Neural progenitor cell (in vitro differentiated cells): ENCODE measurements around the gene ARHGEF5. TPM values are rescaled to one million over a fixed set of nuclear protein-coding genes. Genes with fewer than 3 reads are reported as not detected.

Experiments used
- DNase-seq: peaks from one replicate; pipeline ENCODE4 v3.0.0-alpha.2; 2016; ENCODE audit warnings: low spot score
- H2AFZ ChIP-seq: fragments of 200-600 bp; sonication (generic); replicated peaks from 2 replicates; pipeline ENCODE4 v1.6.1; 2016; ENCODE audit warnings: antibody characterized with exemption
- H3F3A ChIP-seq: fragments of 200-600 bp; sonication (generic); 2 replicates; pipeline ENCODE4 v1.6.1; 2016; ENCODE audit warnings: antibody characterized with exemption, low read depth
- H3K27ac ChIP-seq: fragments of 200-600 bp; sonication (generic); 2 replicates; pipeline ENCODE4 v1.5.1; 2016; ENCODE audit warnings: mild to moderate bottlenecking
- H3K27me3 ChIP-seq: fragments of 200-600 bp; sonication (generic); 2 replicates; pipeline ENCODE4 v1.6.1; 2016; ENCODE audit warnings: mild to moderate bottlenecking, moderate library complexity
- H3K36me3 ChIP-seq: fragments of 200-600 bp; sonication (generic); 2 replicates; pipeline ENCODE4 v1.5.1; 2016
- H3K4me1 ChIP-seq: fragments of 200-600 bp; sonication (generic); 2 replicates; pipeline ENCODE4 v1.6.1; 2016; ENCODE audit warnings: mixed run types
- H3K4me2 ChIP-seq: fragments of 200-600 bp; sonication (generic); 2 replicates; pipeline ENCODE4 v1.6.1; 2016
- H3K4me3 ChIP-seq: fragments of 200-600 bp; sonication (generic); 2 replicates; pipeline ENCODE4 v1.5.1; 2016
- H3K79me2 ChIP-seq: fragments of 200-600 bp; sonication (generic); 2 replicates; pipeline ENCODE4 v1.6.1; 2016; ENCODE audit warnings: low read depth
- H3K9ac ChIP-seq: fragments of 200-600 bp; sonication (generic); 2 replicates; pipeline ENCODE4 v1.6.1; 2016
- H3K9me3 ChIP-seq: fragments of 200-600 bp; sonication (generic); 2 replicates; pipeline ENCODE4 v1.5.1; 2016; ENCODE audit warnings: low read depth
- H4K20me1 ChIP-seq: fragments of 200-600 bp; sonication (generic); 2 replicates; pipeline ENCODE4 v1.6.1; 2016; ENCODE audit warnings: low read depth
- H3K27ac Mint-ChIP-seq: 3 replicates; pipeline ENCODE4 v1.8.0; 2021; ENCODE audit warnings: mixed read lengths
- H3K27me3 Mint-ChIP-seq: 2 replicates; pipeline ENCODE4 v1.8.0; 2022; ENCODE audit warnings: low read depth, mild to moderate bottlenecking, inconsistent platforms, moderate library complexity, mixed read lengths; ENCODE audit not compliant: insufficient read depth
- H3K36me3 Mint-ChIP-seq: 3 replicates; pipeline ENCODE4 v1.8.0; 2021; ENCODE audit warnings: mixed read lengths
- H3K4me1 Mint-ChIP-seq: 3 replicates; pipeline ENCODE4 v1.8.0; 2021; ENCODE audit warnings: mixed read lengths
- H3K4me3 Mint-ChIP-seq: 3 replicates; pipeline ENCODE4 v1.8.0; 2021; ENCODE audit warnings: mild to moderate bottlenecking, moderate library complexity, mixed read lengths
- H3K9me3 Mint-ChIP-seq: 3 replicates; pipeline ENCODE4 v1.8.0; 2020; ENCODE audit warnings: mixed read lengths
- CTCF ChIP-seq: fragments of 200-600 bp; sonication (generic); IDR thresholded peaks from 2 replicates; pipeline ENCODE4 v1.5.1; 2017; ENCODE audit warnings: antibody characterized with exemption, mild to moderate bottlenecking
- EZH2 ChIP-seq: fragments of 200-600 bp; sonication (generic); IDR thresholded peaks from 2 replicates; pipeline ENCODE4 v1.6.1; 2017; ENCODE audit warnings: antibody characterized with exemption, mild to moderate bottlenecking, moderate library complexity
- EZH2phosphoT487 ChIP-seq: fragments of 200-600 bp; sonication (generic); IDR thresholded peaks from 2 replicates; pipeline ENCODE4 v1.6.1; 2017; ENCODE audit warnings: antibody characterized with exemption
- total RNA-seq: library from RNA; depleted of rRNA; stranded (reverse); fragments of >200 nt; gene quantifications from 2 replicates; pipeline ENCODE4 v1.2.3, GENCODE V29; 2015; ENCODE audit warnings: low replicate concordance

Gene ARHGEF5
- total RNA-seq, 1 donor from 2014 or later, result 3.7 TPM

- H3K4me2 ChIP-seq, result no peak overlapping the region
- no peaks in the 10 kb centered on the region for H3K4me1 ChIP-seq
- H3K36me3 ChIP-seq, result no peaks in the 10 kb centered on the region
- H3K36me3 Mint-ChIP-seq, result no peaks in the 10 kb centered on the region
- H3K4me3 ChIP-seq, result no peak overlapping the region
- H3K79me2 ChIP-seq, result no peaks in the 10 kb centered on the region
- no peaks in the 10 kb centered on the region for H3K9me3 ChIP-seq
- H3K4me3 Mint-ChIP-seq, result no peak overlapping the region
- DNase-seq, result no peak
- H3K4me1 Mint-ChIP-seq, result peaks cover 2% of the 10 kb centered on the region
- no peak overlapping the region for H3K9ac ChIP-seq
- no peaks in the 10 kb centered on the region for H3K27me3 Mint-ChIP-seq
- H4K20me1 ChIP-seq, result no peaks in the 10 kb centered on the region
- TF ChIP-seq CTCF (no peak), EZH2 (no peak), EZH2phosphoT487 (no peak)
- H2AFZ ChIP-seq, result no peak overlapping the region
- no peak overlapping the region for H3K27ac Mint-ChIP-seq
- H3K27ac ChIP-seq, result no peak overlapping the region
- no peaks in the 10 kb centered on the region for H3K27me3 ChIP-seq
- no peaks in the 10 kb centered on the region for H3F3A ChIP-seq
- H3K9me3 Mint-ChIP-seq, result no peaks in the 10 kb centered on the region
These were observed 24.7 kb downstream of the ARHGEF5 start for GRCh38 chr7:144379776-144380384.

- Histone ChIP-seq H3K4me3 (no peak overlapping the region), H3K79me2 (no peaks in the 10 kb centered on the region), H3K9me3 (no peaks in the 10 kb centered on the region), H3K27me3 (no peaks in the 10 kb centered on the region), H3F3A (no peaks in the 10 kb centered on the region), H3K27ac (no peak overlapping the region), H2AFZ (no peak overlapping the region), H3K36me3 (no peaks in the 10 kb centered on the region), H3K9ac (no peak overlapping the region), H3K4me1 (no peaks in the 10 kb centered on the region), H3K4me2 (no peak overlapping the region), H4K20me1 (no peaks in the 10 kb centered on the region)
- no peaks in the 10 kb centered on the region for H3K36me3 Mint-ChIP-seq
- no peaks in the 10 kb centered on the region for H3K9me3 Mint-ChIP-seq
- H3K27me3 Mint-ChIP-seq, result peaks cover 2% of the 10 kb centered on the region
- no peak overlapping the region for H3K4me3 Mint-ChIP-seq
- TF ChIP-seq EZH2phosphoT487 (no peak), EZH2 (no peak), CTCF (no peak)
- H3K4me1 Mint-ChIP-seq, result peaks cover 2% of the 10 kb centered on the region
- DNase-seq, result no peak
- no peak overlapping the region for H3K27ac Mint-ChIP-seq
These were observed 28.9 kb downstream of the ARHGEF5 start for GRCh38 chr7:144384071-144384470.

GRCh38 chr7:144384555-144385245 lies 29.5 kb downstream of the ARHGEF5 start:
- no peak overlapping the region for H3K4me2 ChIP-seq
- H3F3A ChIP-seq, result no peaks in the 10 kb centered on the region
- no peaks in the 10 kb centered on the region for H3K27me3 ChIP-seq
- no peaks in the 10 kb centered on the region for H3K79me2 ChIP-seq
- no peak overlapping the region for H3K27ac ChIP-seq
- no peak overlapping the region for H3K9ac ChIP-seq
- H3K9me3 ChIP-seq, result no peaks in the 10 kb centered on the region
- no peaks in the 10 kb centered on the region for H3K4me1 ChIP-seq
- no peak overlapping the region for H2AFZ ChIP-seq
- Mint-ChIP-seq H3K4me3 (no peak overlapping the region), H3K36me3 (no peaks in the 10 kb centered on the region), H3K4me1 (peaks cover 2% of the 10 kb centered on the region), H3K27ac (peak overlapping the region; percentile 16), H3K9me3 (no peaks in the 10 kb centered on the region), H3K27me3 (peaks cover 2% of the 10 kb centered on the region)
- no peaks in the 10 kb centered on the region for H4K20me1 ChIP-seq
- no peak overlapping the region for H3K4me3 ChIP-seq
- no peaks in the 10 kb centered on the region for H3K36me3 ChIP-seq
- no peak for TF ChIP-seq EZH2
- TF ChIP-seq EZH2phosphoT487, result no peak
- TF ChIP-seq CTCF, result no peak
- no peak for DNase-seq
